Activated naive CD4-positive, alpha-beta T cell treated with anti-CD3 and anti-CD28 coated beads, Interleukin-2, amount 50 U/mL, for 72 hours (primary cell): Measurements from ENCODE around the gene NPAS1. TPM values are rescaled to one million over a fixed set of nuclear protein-coding genes. Genes with fewer than 3 reads are reported as not detected.
A peak's percentile ranks its signal among the peaks of the same experiment; 100 is the strongest.
"Not testable (repeated sequence)": the region's sequence is repeated elsewhere in the genome, so short reads cannot be mapped to it uniquely, and the experiment has no call there.

Source experiments
- ATAC-seq, 2 donors: fragments of 150-1000 bp; cut with Tn5 transposase; 2 replicates each; pipeline ENCODE4 v1.10.0; 2021; ENCODE audit warnings: mild to moderate bottlenecking in 2 of 2, moderate library complexity in 2 of 2
- DNase-seq, 2 donors: peaks; one replicate each; pipeline ENCODE4 v3.0.0; 2021 to 2022; ENCODE audit warnings: low spot score in 2 of 2
- H3K27ac Mint-ChIP-seq, 2 donors: one replicate each; pipeline ENCODE4 v1.8.0; 2022; ENCODE audit warnings: mild to moderate bottlenecking in 2 of 2, mixed read lengths in 2 of 2
- H3K36me3 Mint-ChIP-seq, 2 donors: one replicate each; pipeline ENCODE4 v1.8.0; 2022; ENCODE audit warnings: mixed read lengths in 2 of 2
- H3K9me3 Mint-ChIP-seq, 2 donors: one replicate each; pipeline ENCODE4 v1.8.0; 2022; ENCODE audit warnings: mixed read lengths in 2 of 2
- total RNA-seq, 2 donors: library from RNA; stranded (reverse); gene quantifications; one replicate each; pipeline ENCODE4 v1.2.3, GENCODE V29; 2022

Gene NPAS1
- total RNA-seq, 2 donors from 2014 or later: 0.58 TPM; not detected in 1

DNA sequence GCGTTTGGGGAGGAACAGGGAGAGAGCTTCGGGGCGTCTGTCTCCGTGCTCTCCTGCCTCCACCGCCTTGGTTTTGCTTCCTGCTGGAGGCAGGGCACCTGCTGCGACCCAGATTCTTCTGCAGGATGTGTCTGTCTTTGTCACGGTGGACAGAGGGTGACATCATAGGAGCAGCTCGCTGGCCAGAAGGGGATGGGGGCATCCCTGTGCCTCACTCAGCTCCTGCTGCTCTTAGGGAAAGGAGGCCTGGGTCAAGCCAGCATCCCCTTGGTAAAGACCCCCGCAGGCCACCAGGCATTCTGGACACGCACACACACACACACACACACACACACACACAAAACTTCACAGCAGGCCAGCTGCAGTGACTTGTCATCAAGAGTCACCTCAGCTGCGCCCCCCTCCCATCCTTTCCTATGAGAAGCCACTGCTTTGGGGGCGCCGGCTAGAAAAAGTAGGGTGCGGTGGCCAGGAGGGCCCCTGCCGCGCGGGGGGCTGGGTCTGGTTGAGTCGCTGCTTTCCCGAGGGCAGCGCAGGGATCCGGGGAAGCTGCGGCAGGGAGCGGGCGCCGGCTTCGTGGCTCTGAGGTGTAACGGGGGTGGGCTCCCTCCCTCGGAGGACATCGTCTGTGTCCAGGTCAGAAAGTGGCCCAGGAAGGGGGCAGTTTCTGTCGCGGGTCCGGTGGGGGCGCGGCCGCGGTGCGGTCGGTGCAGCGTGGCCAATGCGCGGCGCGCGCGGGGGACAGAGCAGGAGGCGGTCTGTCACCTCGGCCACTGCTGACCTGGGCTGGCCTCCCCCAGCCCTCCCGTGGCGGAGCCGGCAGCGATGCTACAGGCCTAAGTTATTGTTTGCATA lies 15.8 kb upstream of the NPAS1 start:
- ATAC-seq (no peak), DNase-seq (no peak)
- Mint-ChIP-seq H3K36me3 (no peaks in the 10 kb centered on the region), H3K27ac (no peak overlapping the region), H3K9me3 (no peaks in the 10 kb centered on the region)

DNA sequence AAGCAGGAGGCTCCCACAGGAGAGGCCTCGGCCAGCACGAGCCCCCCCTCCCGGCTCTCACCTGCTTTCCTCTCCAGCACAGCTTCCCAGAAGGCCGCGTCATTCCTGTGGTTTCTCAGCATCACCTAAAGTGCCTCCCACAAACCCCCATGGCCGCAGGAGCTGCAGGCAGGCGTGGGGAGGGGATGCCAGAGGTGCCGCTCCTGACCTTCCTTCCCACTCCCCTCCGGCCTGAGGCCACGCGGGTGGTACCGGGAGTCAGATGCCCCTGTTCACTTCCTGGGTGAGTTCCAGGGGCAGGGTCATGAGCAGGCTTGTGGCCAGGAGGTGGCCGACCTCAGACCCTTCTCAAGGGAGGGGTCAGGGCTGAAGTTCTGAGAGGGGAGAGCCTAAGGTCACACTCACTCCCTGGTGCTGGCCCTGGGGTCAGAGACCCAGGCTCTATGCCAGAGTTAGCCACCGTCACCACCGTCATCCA lies 14.4 kb upstream of the NPAS1 start:
- Mint-ChIP-seq H3K27ac (no peak overlapping the region), H3K9me3 (no peaks in the 10 kb centered on the region), H3K36me3 (no peaks in the 10 kb centered on the region)
- no peak for DNase-seq
- ATAC-seq: peak in 1 of 2 donors; percentile 23

DNA sequence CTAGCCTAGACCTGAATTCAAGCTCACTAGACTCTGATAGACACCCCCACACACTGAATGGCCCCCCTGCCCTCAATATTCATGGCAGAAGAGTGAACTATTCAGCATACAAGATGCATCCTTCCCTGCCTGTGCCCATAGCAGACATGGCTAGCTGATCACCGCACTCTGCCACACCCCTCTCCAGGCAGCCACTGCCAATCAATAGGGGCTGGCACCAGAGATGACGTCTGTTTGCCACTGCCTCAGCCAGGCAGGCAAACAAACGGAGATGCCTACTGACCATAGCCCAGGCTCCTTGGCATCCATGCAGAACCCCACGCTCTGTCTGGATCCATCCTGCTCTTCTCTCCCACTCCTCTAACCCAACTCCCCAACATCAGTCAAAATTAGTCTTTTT lies 13.8 kb upstream of the NPAS1 start:
- H3K9me3 Mint-ChIP-seq: no peaks in the 10 kb centered on the region
- peak; percentile 13 to 56 for ATAC-seq
- H3K36me3 Mint-ChIP-seq: no peaks in the 10 kb centered on the region
- no peak for DNase-seq
- H3K27ac Mint-ChIP-seq: no peak overlapping the region

GRCh38 chr19:47006496-47006895 lies 13.1 kb upstream of the NPAS1 start:
- ATAC-seq: no peak
- no peak overlapping the region for H3K27ac Mint-ChIP-seq
- DNase-seq: no peak
- H3K9me3 Mint-ChIP-seq: no peaks in the 10 kb centered on the region
- H3K36me3 Mint-ChIP-seq: no peaks in the 10 kb centered on the region

DNA sequence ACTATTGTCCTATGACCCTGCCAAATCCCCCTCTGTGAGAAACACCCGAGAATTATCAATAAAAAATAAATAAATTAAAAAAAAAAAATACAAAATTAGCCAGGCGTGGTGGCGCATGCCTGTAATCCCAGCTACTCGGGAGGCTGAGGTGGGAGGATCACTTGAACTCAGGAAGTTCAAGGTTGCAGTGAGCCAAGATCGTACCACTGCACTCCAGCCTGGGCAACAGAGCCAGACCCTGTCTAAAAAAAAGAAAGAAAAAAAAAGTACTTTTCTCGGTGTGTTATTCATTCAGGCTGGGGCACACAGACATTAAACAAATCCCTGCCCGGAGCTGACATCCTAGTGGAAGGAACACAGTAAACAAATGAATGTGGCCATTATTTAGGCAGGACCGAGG lies 9.1 kb upstream of the NPAS1 start:
- not testable (repeated sequence) for H3K27ac Mint-ChIP-seq, H3K36me3 Mint-ChIP-seq, H3K9me3 Mint-ChIP-seq, ATAC-seq, DNase-seq

DNA sequence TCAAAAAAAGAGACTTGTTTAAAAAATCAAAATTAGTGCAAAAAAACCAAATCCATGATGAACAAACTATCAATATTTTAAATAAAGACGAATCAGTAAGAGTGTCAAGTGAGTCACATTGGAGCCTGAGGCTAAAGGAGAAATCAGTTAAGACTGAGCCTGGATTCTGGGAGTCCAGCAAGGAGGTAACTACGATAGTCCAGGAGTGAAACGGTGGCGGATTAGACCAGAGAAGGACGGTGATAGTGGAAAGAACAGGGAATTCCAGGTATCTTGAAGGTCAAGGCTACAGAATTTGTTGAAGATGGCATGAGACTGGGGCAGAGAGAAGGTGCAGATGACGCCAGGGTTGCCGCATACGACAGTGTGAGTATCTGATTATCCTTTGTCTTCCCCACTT lies 7.0 kb upstream of the NPAS1 start:
- Mint-ChIP-seq H3K36me3 (no peaks in the 10 kb centered on the region), H3K9me3 (no peaks in the 10 kb centered on the region), H3K27ac (no peak overlapping the region)
- ATAC-seq: no peak
- no peak for DNase-seq

- Mint-ChIP-seq H3K27ac (peak overlapping the region; percentile 9 to 81), H3K36me3 (no peaks in the 10 kb centered on the region), H3K9me3 (no peaks in the 10 kb centered on the region)
- peak; percentile 83 to 86 for ATAC-seq
- DNase-seq: peak in 1 of 2 donors; percentile 77
Measured at GRCh38 chr19:47013041-47013517, 6.6 kb upstream of the NPAS1 start.

DNA sequence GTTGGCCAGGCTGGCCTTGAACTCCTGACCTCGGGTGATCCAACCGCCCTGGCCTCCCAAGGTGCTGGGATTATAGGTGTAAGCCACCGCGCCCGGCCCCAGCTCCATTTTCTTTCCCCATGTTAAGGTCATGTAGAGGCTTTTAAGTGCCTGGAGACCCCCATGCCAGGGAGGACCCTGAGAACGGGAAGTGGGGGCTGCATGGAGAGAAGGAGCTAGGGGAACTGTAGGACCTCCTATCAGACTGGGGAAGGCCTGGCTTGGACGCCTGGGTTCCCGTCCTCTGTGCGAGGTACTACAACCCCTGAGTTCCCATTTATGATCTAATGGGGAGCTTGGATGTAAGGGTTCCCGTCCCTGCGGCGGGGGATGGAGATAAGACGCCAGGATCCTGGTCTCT lies 714 bp upstream of the NPAS1 start:
- no peaks in the 10 kb centered on the region for H3K36me3 Mint-ChIP-seq
- no peak overlapping the region for H3K27ac Mint-ChIP-seq
- ATAC-seq (no peak), DNase-seq (no peak)
- H3K9me3 Mint-ChIP-seq: no peaks in the 10 kb centered on the region

DNA sequence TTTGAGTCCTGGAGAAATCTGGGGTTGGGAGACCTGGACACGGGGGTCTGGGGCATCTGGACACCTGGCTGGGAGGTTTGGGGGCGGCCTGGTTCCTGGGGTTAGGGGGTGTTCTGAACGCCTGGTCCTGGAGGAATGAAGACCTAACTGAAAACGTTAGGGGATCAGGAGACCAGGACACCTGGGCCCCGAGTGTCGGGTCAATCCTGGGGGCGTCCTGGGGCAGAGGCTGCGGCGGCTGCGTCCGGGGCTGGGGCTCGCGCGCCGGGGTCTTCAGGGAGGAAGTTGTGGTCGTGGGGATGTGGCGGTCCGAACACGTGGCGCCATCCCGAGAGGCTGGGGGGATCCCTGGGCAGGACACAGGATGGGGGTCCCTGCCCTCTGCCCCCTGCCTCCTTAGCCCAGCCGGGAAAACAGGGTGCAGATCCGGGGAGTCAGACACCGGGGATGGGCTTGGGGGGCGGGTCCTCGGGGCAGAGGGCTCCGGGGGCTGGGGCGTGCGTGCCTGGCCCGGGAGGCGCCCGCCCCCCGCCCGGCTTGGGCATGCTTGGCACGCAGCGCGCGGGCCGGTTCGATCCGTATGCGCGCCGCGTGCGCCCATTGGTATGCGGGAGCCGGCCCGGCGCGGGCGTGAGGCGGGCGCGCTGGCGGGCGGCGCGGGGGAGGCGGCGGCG lies 632 bp downstream of the NPAS1 start:
- no peaks in the 10 kb centered on the region for H3K9me3 Mint-ChIP-seq

GRCh38 chr19:47020992-47021496 lies 1.4 kb downstream of the NPAS1 start:
- DNase-seq (no peak), ATAC-seq (no peak)
- H3K9me3 Mint-ChIP-seq: no peaks in the 10 kb centered on the region
- H3K27ac Mint-ChIP-seq: no peak overlapping the region
- H3K36me3 Mint-ChIP-seq: no peaks in the 10 kb centered on the region

More for the DNA sequence above, 632 bp downstream of the NPAS1 start:
- no peak for ATAC-seq
- H3K36me3 Mint-ChIP-seq: no peaks in the 10 kb centered on the region
- no peak for DNase-seq
- no peak overlapping the region for H3K27ac Mint-ChIP-seq

DNA sequence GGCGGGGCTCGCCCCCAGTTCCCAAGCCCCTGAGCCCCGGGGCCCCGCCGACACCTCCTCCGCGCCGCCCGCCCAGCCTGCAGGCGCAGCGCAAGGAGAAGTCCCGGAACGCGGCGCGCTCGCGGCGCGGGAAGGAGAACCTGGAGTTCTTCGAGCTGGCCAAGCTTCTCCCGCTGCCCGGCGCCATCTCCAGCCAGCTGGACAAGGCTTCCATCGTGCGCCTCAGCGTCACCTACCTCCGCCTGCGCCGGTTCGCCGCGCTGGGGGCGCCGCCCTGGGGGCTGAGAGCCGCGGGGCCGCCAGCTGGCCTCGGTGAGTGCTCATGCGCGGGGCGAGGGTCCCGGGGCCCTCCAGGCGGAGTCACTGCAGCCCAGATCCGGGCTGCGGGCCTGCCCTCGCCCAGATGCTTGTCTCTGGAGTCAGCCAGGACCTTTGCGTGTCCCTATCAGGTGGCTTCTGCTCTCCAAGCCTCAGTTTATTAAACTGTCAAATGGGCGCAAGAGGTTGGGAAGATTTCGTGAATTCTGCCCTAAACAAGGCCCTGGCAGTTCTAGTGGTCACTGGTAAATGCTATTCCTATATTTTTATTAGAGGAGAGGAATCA lies 2.0 kb downstream of the NPAS1 start:
- ATAC-seq (no peak), DNase-seq (no peak)
- H3K9me3 Mint-ChIP-seq: no peaks in the 10 kb centered on the region
- H3K36me3 Mint-ChIP-seq: no peaks in the 10 kb centered on the region
- no peak overlapping the region for H3K27ac Mint-ChIP-seq

- no peak for DNase-seq
- ATAC-seq: no peak
- Mint-ChIP-seq H3K27ac (no peak overlapping the region), H3K36me3 (no peaks in the 10 kb centered on the region), H3K9me3 (no peaks in the 10 kb centered on the region)
Measured at GRCh38 chr19:47022140-47022536, 2.5 kb downstream of the NPAS1 start.

DNA sequence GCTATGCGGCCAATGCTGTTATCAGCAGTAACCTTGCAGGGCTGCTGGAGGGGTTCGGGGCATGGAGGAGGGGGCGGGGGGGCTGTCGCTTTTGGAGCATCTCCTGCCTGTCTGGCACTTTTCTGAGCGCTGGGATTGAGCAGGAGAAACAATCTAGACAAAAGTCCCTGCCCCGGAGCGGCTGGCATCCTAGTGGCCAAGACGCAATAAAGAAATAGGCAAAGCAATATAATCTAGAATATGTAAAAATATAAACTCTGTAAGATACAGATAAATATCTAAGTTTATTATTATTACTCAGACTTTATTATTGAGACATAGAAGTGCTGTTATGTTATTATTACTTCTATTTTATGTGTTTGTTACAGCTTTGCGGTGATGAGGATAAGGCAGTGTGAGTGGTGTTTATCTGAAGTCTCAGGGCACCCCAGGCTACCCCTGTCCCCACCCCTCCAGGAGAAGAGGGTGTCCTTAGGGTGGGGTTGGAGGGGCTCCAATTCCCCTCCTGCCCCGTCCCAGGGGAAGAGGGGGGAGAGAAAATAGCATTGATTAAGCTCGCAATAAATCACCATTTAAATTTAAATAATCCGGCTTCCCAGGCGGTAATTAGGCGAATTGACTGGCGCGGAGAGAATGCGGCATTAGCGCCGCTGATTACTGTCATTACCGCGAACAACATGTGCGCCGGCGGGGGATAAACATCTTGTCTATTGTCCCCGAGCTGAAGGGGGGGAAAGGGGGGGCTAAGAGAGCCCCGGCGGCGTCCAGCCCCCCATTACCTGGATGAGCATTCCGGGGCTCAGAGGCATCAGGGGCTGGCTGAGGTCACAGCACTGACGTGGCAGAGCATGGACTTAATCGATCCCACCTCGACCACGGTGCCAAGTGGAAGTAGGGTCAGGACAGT lies 3.2 kb downstream of the NPAS1 start:
- H3K36me3 Mint-ChIP-seq: no peaks in the 10 kb centered on the region
- DNase-seq (no peak), ATAC-seq (no peak)
- no peak overlapping the region for H3K27ac Mint-ChIP-seq
- no peaks in the 10 kb centered on the region for H3K9me3 Mint-ChIP-seq

- DNase-seq: no peak
- Mint-ChIP-seq H3K9me3 (no peaks in the 10 kb centered on the region), H3K27ac (no peak overlapping the region), H3K36me3 (no peaks in the 10 kb centered on the region)
- ATAC-seq: no peak
Measured at GRCh38 chr19:47023448-47023794, 3.8 kb downstream of the NPAS1 start.

GRCh38 chr19:47024502-47024901 lies 4.9 kb downstream of the NPAS1 start:
- H3K9me3 Mint-ChIP-seq: no peaks in the 10 kb centered on the region
- ATAC-seq: no peak
- no peak overlapping the region for H3K27ac Mint-ChIP-seq
- no peaks in the 10 kb centered on the region for H3K36me3 Mint-ChIP-seq
- no peak for DNase-seq

GRCh38 chr19:47026156-47026555 lies 6.5 kb downstream of the NPAS1 start:
- Mint-ChIP-seq H3K9me3 (no peaks in the 10 kb centered on the region), H3K27ac (no peak overlapping the region), H3K36me3 (no peaks in the 10 kb centered on the region)
- DNase-seq: no peak
- ATAC-seq: no peak
